Fibroblast of villous mesenchyme (primary cell): ENCODE data around the gene ECE1. TPM values are rescaled to one million over a fixed set of nuclear protein-coding genes. Genes with fewer than 3 reads are reported as not detected.

Source experiments
- DNase-seq: peaks from one replicate; pipeline ENCODE4 v3.0.0-alpha.2; 2010; ENCODE audit warnings: low read depth
- H3K4me3 ChIP-seq: 2 replicates; pipeline ENCODE4 v1.5.1; 2011; ENCODE audit warnings: low read depth, mild to moderate bottlenecking, low read length
- total RNA-seq: library from RNA; depleted of rRNA; stranded (reverse); fragments of >200 nt; gene quantifications from 2 replicates; pipeline ENCODE4 v1.2.3, GENCODE V29; 2012
- TF ChIP-seq, protein P1 (sequence below): IDR thresholded peaks from 2 replicates; pipeline ENCODE4 v1.5.1; 2012; ENCODE audit warnings: low read depth, mild to moderate bottlenecking, low read length; ENCODE audit not compliant: insufficient read depth

ECE1 gene
- total RNA-seq, 1 donor = 127 TPM

DNA sequence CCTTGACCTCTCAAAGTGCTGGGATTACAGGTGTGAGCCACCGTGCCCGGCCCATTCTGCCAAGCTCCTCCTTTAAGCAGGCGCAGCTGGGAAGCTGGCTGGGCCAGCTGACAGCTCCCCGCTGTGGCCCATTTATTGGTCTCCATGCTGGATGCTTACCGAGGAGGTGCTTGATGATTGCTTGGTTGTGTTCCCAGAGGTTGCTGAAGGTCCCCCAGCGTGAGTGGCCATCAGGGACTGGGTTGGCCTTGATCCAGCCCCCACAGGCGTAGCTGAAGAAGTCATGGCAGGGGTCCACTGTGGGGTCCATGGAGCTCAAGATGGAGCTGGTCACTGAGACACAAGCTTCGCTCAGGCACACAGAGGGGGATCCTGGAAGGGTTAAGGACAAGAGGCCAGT, 17.7 kb downstream of the ECE1 start:
- H3K4me3 ChIP-seq = no peak overlapping the region
- no peak for DNase-seq
- TF ChIP-seq, protein P1, sequence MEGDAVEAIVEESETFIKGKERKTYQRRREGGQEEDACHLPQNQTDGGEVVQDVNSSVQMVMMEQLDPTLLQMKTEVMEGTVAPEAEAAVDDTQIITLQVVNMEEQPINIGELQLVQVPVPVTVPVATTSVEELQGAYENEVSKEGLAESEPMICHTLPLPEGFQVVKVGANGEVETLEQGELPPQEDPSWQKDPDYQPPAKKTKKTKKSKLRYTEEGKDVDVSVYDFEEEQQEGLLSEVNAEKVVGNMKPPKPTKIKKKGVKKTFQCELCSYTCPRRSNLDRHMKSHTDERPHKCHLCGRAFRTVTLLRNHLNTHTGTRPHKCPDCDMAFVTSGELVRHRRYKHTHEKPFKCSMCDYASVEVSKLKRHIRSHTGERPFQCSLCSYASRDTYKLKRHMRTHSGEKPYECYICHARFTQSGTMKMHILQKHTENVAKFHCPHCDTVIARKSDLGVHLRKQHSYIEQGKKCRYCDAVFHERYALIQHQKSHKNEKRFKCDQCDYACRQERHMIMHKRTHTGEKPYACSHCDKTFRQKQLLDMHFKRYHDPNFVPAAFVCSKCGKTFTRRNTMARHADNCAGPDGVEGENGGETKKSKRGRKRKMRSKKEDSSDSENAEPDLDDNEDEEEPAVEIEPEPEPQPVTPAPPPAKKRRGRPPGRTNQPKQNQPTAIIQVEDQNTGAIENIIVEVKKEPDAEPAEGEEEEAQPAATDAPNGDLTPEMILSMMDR = no peak

DNA sequence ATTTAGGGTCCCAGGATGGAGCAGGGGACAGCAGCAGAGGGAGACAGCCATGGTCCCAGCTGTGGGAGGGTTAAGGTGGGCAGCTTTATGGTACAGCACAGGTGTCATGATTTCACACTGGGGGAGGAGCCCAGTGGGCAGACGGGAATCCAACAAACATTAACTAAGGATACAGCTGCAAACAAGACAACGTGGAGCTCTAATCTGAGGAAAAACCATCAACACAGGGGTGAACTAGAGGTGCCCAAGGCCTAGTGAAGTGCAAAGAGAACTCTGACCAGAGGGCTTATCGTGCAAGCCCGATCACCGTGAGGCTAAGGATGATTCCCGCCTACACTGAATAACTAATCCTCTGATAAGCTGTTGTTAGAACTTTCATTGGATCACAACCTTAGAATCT, 18.7 kb downstream of the ECE1 start:
- TF ChIP-seq, protein P1 = no peak
- no peak overlapping the region for H3K4me3 ChIP-seq
- no peak for DNase-seq

DNA sequence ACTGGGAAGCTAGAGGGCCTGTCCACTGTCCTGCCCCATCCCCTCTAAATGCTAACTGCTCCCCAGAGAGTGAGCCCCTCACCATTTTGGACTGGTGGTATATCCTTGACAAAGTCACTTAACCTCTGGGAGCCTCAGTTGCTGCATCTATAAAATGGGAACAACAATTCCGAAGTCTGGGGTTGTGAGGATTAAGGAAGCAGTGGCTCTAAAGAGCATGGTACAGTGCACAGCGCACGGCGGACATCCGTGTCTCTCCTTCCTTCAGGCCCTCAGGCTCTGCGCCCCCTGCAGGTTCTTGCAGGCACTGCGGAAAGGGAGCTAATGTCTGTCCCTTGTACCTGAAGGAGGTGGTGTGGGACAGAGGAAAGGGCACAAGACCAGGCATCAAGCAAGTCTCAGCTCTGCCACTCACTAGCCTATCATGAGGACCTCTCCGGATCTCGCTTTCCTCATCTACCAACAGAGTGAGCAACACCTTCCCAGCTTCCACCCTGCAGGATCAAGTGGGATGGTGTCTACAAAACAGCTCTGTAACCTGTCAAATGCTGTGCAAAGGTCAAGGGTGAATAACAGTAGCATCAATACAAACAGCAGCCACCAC, 20.1 kb downstream of the ECE1 start:
- TF ChIP-seq, protein P1 = peak; percentile 98
- no peak overlapping the region for H3K4me3 ChIP-seq
- peak; percentile 74 for DNase-seq

DNA sequence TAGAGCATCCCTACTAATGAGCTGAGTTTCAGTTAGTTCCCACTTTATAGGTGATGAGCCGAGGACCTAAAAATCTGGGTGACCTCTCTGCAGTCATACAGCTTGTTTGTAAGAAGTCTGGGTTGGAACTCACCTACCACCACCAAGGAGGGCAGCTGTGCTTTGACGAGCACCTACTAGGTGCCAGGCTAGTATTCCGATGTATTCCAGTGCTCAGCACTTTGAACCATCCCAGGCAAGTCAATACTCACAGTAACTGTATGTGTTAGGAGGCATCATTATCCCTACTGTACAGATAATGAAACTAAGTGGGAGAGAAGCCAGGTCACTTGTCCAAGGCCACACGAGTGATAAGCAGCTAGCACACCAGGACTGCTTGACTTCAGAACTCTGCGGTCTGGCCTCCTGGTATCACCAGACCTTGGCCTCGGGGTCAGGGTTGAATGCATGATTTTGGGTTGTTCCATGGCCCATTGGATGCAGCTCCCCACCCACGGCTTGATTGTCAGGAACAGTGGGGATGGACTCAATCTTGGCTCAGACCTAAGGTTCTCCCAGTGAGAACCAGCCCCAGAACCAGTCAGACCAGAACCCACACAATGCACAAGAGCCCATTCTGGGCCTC, 20.7 kb downstream of the ECE1 start:
- H3K4me3 ChIP-seq = no peak overlapping the region
- TF ChIP-seq, protein P1 = no peak
- no peak for DNase-seq

DNA sequence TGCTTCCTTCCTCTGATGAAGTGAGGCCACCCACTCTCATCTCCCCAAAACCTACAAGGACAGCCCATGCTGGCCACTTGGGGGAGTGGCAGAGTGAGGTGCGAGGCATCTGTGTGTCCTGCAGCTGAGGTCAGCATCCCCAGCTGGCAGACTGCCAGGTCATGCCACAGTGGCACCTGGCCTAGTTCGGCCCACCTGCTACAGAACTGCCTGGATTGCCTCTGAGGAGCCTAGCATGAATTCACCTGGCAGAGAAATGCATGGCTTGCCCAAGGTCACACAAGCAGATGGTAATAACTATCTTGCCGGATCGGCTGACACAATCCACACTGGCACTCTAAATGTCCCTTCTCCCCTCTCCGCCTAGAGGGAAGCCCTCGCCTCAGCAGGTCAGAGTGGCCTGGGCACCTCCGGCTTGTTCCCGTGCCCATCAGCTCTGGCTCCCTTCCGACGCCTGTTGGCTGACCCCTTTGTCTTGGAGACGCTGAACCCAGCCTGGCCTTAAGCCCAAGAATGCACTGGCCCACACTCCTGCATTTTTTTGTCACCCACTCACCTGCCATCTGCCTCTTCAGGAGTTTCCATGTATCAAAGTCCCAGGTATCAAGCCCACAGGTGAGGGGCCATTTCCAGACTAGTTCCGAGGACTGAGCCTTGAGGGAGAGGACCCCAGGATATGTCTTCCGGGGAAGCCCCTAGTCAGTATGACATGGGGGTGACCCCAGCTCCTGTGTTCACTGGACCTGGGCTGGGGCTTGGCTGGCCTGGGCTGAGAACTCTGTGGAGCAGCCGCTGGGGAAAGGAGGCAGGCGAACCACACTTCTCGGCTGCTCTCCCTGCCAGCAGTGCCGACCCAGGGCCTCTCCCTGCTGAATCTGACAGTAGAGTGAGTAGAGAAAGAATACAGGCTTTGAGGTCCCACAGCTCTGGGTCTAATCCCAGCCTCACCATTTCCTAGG, 21.7 kb downstream of the ECE1 start:
- H3K4me3 ChIP-seq = no peak overlapping the region
- TF ChIP-seq, protein P1 = no peak
- no peak for DNase-seq

DNA sequence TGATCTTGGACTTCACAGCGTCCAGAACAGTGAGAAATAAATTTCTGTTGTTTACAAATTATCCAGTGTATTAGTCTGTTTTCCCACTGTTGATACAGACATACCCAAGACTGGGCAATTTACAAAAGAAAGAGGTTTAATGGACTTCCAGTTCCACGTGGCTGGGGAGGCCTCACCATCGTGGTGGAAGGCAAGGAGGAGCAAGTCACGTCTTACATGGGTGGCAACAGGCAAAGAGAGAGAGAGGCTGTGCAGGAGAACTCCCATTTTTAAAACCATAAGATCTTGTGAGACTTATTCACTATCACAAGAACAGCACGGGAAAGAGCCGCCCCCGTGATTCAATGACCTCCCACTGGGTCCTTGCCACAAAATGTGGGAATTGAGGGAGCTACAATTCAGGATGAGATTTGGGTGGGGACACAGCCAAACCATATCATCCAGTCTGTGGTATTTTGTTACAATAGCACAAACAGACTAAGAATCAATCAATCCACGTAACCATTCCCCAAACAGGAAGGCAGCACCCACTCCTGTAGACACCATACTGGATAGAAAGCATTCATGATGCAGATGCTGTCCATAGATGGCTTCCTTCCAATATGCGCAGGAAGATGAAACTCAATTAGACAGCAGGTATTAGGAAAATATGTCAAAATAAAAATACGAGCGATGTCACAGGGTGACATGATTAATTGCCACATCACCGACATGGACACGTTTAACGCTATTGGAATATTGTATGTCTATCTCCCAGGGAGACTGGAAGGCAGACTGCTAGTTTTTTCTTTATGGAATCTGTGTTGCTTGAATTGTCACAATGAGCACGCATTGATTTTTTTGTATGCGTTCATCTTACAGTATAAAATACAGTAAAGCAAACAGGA, 22.8 kb downstream of the ECE1 start:
- H3K4me3 ChIP-seq = no peak overlapping the region
- TF ChIP-seq, protein P1 = no peak
- no peak for DNase-seq
